Upper lobe of left lung (tissue), 6 donors: Measurements from ENCODE around the gene DLG3. TPM values are rescaled to one million over a fixed set of nuclear protein-coding genes. Genes with fewer than 3 reads are reported as not detected.

Source experiments
- ATAC-seq, 2 donors: fragments of 200-7000 bp; cut with Tn5 transposase; one replicate each; pipeline ENCODE4 v1.9.1; 2022; ENCODE audit warnings: mild to moderate bottlenecking in 2 of 2, moderate library complexity in 2 of 2; ENCODE audit not compliant: low FRiP score in 2 of 2
- DNase-seq, 2 donors: peaks; one replicate each; pipeline ENCODE4 v3.0.0-alpha.2; 2019 to 2020
- H3K27ac ChIP-seq, 4 donors: fragments of 200-600 bp; sonication (generic); one replicate each; pipeline ENCODE4 v1.5.1; 2016 to 2019
- H3K27me3 ChIP-seq, 4 donors: fragments of 200-600 bp; sonication (generic); one replicate each; pipeline ENCODE4 v1.5.1; 2017 to 2019
- H3K36me3 ChIP-seq, 4 donors: fragments of 200-600 bp; sonication (generic); one replicate each; pipeline ENCODE4 v1.5.1; 2016 to 2019
- H3K4me1 ChIP-seq, 4 donors: fragments of 200-600 bp; sonication (generic); one replicate each; pipeline ENCODE4 v1.5.1; 2018 to 2019
- H3K4me3 ChIP-seq, 4 donors: fragments of 200-600 bp; sonication (generic); one replicate each; pipeline ENCODE4 v1.5.1; 2017 to 2019; ENCODE audit warnings: mild to moderate bottlenecking in 2 of 4, moderate library complexity in 1 of 4
- H3K9me3 ChIP-seq, 4 donors: fragments of 200-600 bp; sonication (generic); one replicate each; pipeline ENCODE4 v1.5.1; 2018 to 2019
- CTCF ChIP-seq, 6 experiments: fragments of 450-650 bp in 4 of 6; fragments of 200-600 bp in 2 of 6; sonication (generic) in 2 of 6; IDR thresholded peaks; one replicate each; pipeline ENCODE4 v1.5.1; 2016 to 2019; ENCODE audit warnings: antibody characterized with exemption in 6 of 6
- EP300 ChIP-seq, 4 donors: sonication (generic); formaldehyde crosslinking; IDR thresholded peaks; one replicate each; pipeline ENCODE4 v1.5.1; 2017; ENCODE audit warnings: antibody characterized with exemption in 4 of 4, control low read depth in 2 of 4
- POLR2A ChIP-seq, 4 donors: fragments of 450-650 bp; IDR thresholded peaks; one replicate each; pipeline ENCODE4 v1.5.1; 2016 to 2017; ENCODE audit warnings: antibody characterized with exemption in 4 of 4, mild to moderate bottlenecking in 2 of 4
- POLR2AphosphoS5 ChIP-seq, 2 donors: sonication (generic); formaldehyde crosslinking; IDR thresholded peaks; one replicate each; pipeline ENCODE4 v1.5.1; 2017; ENCODE audit warnings: antibody characterized with exemption in 2 of 2
- WGBS, 2 donors: methylation state at CpG; one replicate each; pipeline ENCODE4 v1.1.5; 2017 to 2018; 5-methylcytosine and 5-hydroxymethylcytosine counted together
- total RNA-seq, 6 donors: library from RNA; depleted of rRNA in 4 of 6; stranded (reverse); fragments of >200 nt in 4 of 6; gene quantifications; one replicate each; pipeline versions ENCODE4 v1.1.0 to v1.2.1, GENCODE V29; 2016 to 2021
- donor health status: DM: no; HTN: no; CAD: no; lungs with moderate emphysema.
- donor health status: DM: no; HTN: yes; CAD: no; lungs with severe emphysema.

The DLG3 gene
- total RNA-seq, 6 donors from 2014 or later: 11.2 to 29.9 (median 16.6) TPM

GRCh38 chrX:70437921-70438665 is 6.5 kb upstream of the DLG3 start:
- WGBS, 2 donors: 63 to 81% methylated on average over 8 of the region's 8 CpGs
- Histone ChIP-seq H3K36me3 (no peaks in the 10 kb centered on the region), H3K4me3 (no peak overlapping the region), H3K4me1 (peaks cover 0 to 3% (median 0%) of the 10 kb centered on the region in 4 donors), H3K27me3 (peaks cover 0 to 9% (median 0%) of the 10 kb centered on the region in 4 donors), H3K9me3 (no peaks in the 10 kb centered on the region), H3K27ac (no peak overlapping the region)
- ATAC-seq (no peak), DNase-seq (no peak)
- TF ChIP-seq CTCF (IDR thresholded peaks at IDR 0.05) (no peak), POLR2A (IDR thresholded peaks at IDR 0.05) (no peak), POLR2AphosphoS5 (IDR thresholded peaks at IDR 0.05) (no peak), EP300 (IDR thresholded peaks at IDR 0.05) (no peak)

- ATAC-seq: no peak
- Histone ChIP-seq H3K4me1 (peaks cover 0 to 3% (median 0%) of the 10 kb centered on the region in 4 donors), H3K27me3 (peaks cover 0 to 11% (median 0%) of the 10 kb centered on the region in 4 donors), H3K4me3 (no peak overlapping the region), H3K27ac (no peak overlapping the region), H3K9me3 (no peaks in the 10 kb centered on the region), H3K36me3 (no peaks in the 10 kb centered on the region)
- TF ChIP-seq POLR2A (IDR thresholded peaks at IDR 0.05) (no peak), EP300 (IDR thresholded peaks at IDR 0.05) (no peak), POLR2AphosphoS5 (IDR thresholded peaks at IDR 0.05) (no peak), CTCF (IDR thresholded peaks at IDR 0.05) (no peak)
- DNase-seq: no peak
- WGBS, 2 donors: 47 to 56% methylated on average over 1 of the region's 1 CpG
Measured at GRCh38 chrX:70439016-70439415, 5.6 kb upstream of the DLG3 start.

GRCh38 chrX:70442224-70442623 is 2.4 kb upstream of the DLG3 start:
- TF ChIP-seq EP300 (IDR thresholded peaks at IDR 0.05) (no peak), POLR2A (IDR thresholded peaks at IDR 0.05) (no peak), POLR2AphosphoS5 (IDR thresholded peaks at IDR 0.05) (no peak), CTCF (IDR thresholded peaks at IDR 0.05) (no peak)
- Histone ChIP-seq H3K36me3 (no peaks in the 10 kb centered on the region), H3K4me3 (no peak overlapping the region), H3K27ac (no peak overlapping the region), H3K27me3 (peaks cover 0 to 15% (median 4%) of the 10 kb centered on the region in 4 donors), H3K9me3 (no peaks in the 10 kb centered on the region), H3K4me1 (peaks cover 0 to 8% (median 2%) of the 10 kb centered on the region in 4 donors)
- WGBS, 2 donors: 60 to 63% methylated on average over 5 to 6 of the region's 6 CpGs
- DNase-seq: no peak
- no peak for ATAC-seq

GRCh38 chrX:70444946-70445656 is 466 bp downstream of the DLG3 start:
- no peak overlapping the region for H3K27ac ChIP-seq
- ATAC-seq (no peak), DNase-seq (peak in 1 of 2 donors; percentile 73)
- no peaks in the 10 kb centered on the region for H3K36me3 ChIP-seq
- 58% methylated on average over 53 of the region's 61 CpGs; no CpG with 5 or more reads in 1 of the 2 donors for WGBS, 2 donors
- H3K9me3 ChIP-seq: no peaks in the 10 kb centered on the region
- H3K4me3 ChIP-seq: peak overlapping the region in 2 of 4 donors; percentile 20 to 32
- TF ChIP-seq POLR2AphosphoS5 (IDR thresholded peaks at IDR 0.05) (no peak), EP300 (IDR thresholded peaks at IDR 0.05) (no peak), CTCF (IDR thresholded peaks at IDR 0.05) (no peak), POLR2A (IDR thresholded peaks at IDR 0.05) (no peak)
- H3K27me3 ChIP-seq: peaks cover 0 to 15% (median 4%) of the 10 kb centered on the region in 4 donors
- peaks cover 0 to 8% (median 2%) of the 10 kb centered on the region in 4 donors for H3K4me1 ChIP-seq
